ENCODE data around the gene LRMDA.
"Not testable (repeated sequence)": the region's sequence is repeated elsewhere in the genome, so short reads cannot be mapped to it uniquely, and the experiment has no call there.

Gene LRMDA

GRCh38 chr10:75739414-75740143 lies 308.2 kb downstream of the LRMDA start:
- no peak for DNase-seq (ENCODE audit: low read depth in 3 of 3)

- DNase-seq (ENCODE audit: low read depth in 3 of 3) = no peak
Observed at GRCh38 chr10:75740541-75740940, 309.1 kb downstream of the LRMDA start.

GRCh38 chr10:75742355-75742754 lies 310.9 kb downstream of the LRMDA start:
- DNase-seq (ENCODE audit: low read depth in 3 of 3) = no peak

- no peak for DNase-seq (ENCODE audit: low read depth in 3 of 3)
Observed at GRCh38 chr10:75743291-75743778, 311.9 kb downstream of the LRMDA start.

GRCh38 chr10:75744261-75744660 lies 312.8 kb downstream of the LRMDA start:
- no peak for DNase-seq (ENCODE audit: low read depth in 3 of 3)

GRCh38 chr10:75746356-75746755 lies 314.9 kb downstream of the LRMDA start:
- DNase-seq (ENCODE audit: low read depth in 3 of 3) = no peak

- DNase-seq (ENCODE audit: low read depth in 3 of 3) = not testable (repeated sequence)
Observed at GRCh38 chr10:75750093-75750875, 318.9 kb downstream of the LRMDA start.

- no peak for DNase-seq (ENCODE audit: low read depth in 3 of 3)
Observed at GRCh38 chr10:75751232-75751631, 319.8 kb downstream of the LRMDA start.

GRCh38 chr10:75753621-75754020 lies 322.2 kb downstream of the LRMDA start:
- no peak for DNase-seq (ENCODE audit: low read depth in 3 of 3)

GRCh38 chr10:75754096-75754831 lies 322.8 kb downstream of the LRMDA start:
- no peak for DNase-seq (ENCODE audit: low read depth in 3 of 3)

GRCh38 chr10:75755528-75755927 lies 324.1 kb downstream of the LRMDA start:
- no peak for DNase-seq (ENCODE audit: low read depth in 3 of 3)

- DNase-seq (ENCODE audit: low read depth in 3 of 3) = no peak
Observed at GRCh38 chr10:75761289-75761688, 329.9 kb downstream of the LRMDA start.

GRCh38 chr10:75762431-75762802 lies 331.0 kb downstream of the LRMDA start:
- no peak for DNase-seq (ENCODE audit: low read depth in 3 of 3)

- no peak for DNase-seq (ENCODE audit: low read depth in 3 of 3)
Observed at GRCh38 chr10:75763652-75764051, 332.2 kb downstream of the LRMDA start.

GRCh38 chr10:75764974-75765788 lies 333.8 kb downstream of the LRMDA start:
- DNase-seq (ENCODE audit: low read depth in 3 of 3) = no peak

- no peak for DNase-seq (ENCODE audit: low read depth in 3 of 3)
Observed at GRCh38 chr10:75765789-75766096, 334.3 kb downstream of the LRMDA start.

GRCh38 chr10:75766106-75766505 lies 334.7 kb downstream of the LRMDA start:
- DNase-seq (ENCODE audit: low read depth in 3 of 3) = no peak

- not testable (repeated sequence) for DNase-seq (ENCODE audit: low read depth in 3 of 3)
Observed at GRCh38 chr10:75766752-75767151, 335.3 kb downstream of the LRMDA start.

- no peak for DNase-seq (ENCODE audit: low read depth in 3 of 3)
Observed at GRCh38 chr10:75770626-75771081, 339.2 kb downstream of the LRMDA start.

- no peak for DNase-seq (ENCODE audit: low read depth in 3 of 3)
Observed at GRCh38 chr10:75771606-75772005, 340.2 kb downstream of the LRMDA start.

- no peak for DNase-seq (ENCODE audit: low read depth in 3 of 3)
Observed at GRCh38 chr10:75772153-75772887, 340.9 kb downstream of the LRMDA start.
